Measurements from ENCODE around the gene UNC5C.

The UNC5C gene

DNA sequence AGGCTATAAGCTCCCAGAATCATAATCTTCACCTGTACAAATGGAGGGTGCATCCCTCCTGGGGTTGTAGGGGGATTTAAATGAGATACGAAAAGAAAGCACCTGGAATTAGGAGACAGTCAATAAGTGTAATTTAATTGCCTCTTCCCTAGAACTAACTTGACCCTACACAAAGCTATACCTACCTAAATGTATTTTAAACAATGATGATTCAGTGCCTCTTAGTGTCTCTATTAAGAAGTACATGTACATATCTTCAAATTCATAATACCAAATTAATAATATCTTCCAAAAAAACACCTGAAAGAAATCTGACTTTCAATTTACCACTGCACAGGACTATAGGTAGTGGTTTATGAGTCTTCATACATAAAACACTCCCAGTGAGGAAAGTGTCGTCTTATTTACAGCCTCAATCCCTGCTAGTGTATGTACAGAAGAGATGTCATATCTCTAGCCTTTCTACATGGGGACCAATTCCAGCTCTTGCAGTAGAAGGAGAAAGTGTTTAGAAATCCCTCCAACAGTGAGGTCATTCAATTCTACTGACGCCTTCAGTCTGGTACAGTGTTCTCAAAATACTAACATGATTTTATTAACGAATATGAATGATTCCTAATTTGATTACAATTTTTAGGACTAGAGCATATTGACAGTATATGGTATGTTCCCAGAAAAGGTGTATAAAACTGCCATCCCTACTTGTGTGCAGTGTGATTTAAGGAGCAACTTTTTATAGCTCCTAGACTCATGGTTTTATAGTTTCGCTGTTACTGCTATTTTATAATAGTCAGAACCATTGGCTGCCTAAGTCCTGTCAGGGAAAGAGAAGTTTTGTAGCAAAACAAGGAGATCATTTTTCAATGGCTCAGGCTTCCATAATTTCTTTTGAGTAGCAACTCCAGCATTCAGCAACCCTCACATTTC lies 282.7 kb downstream of the UNC5C start:
- DNase-seq (ENCODE audit: low read depth) = no peak

DNA sequence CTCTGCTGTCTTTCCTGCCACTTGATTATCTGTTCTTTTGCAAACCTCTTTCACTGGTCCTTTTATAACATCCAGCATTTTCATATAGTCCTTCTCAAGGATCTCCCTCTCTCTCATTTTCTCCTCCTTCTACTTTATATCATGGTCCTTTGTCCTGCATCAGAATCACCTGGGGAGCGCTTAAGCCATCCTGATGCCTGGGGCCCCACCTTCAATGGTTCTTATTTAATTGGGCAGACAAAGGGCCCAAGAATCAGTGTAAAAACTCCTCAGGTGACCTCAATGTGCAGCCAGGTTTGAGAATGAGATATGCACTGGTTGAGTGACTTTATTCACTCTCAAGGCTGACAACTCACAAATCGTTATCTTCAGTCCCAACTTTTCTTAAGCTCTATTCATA lies 283.9 kb downstream of the UNC5C start:
- no peak for DNase-seq (ENCODE audit: low read depth)

DNA sequence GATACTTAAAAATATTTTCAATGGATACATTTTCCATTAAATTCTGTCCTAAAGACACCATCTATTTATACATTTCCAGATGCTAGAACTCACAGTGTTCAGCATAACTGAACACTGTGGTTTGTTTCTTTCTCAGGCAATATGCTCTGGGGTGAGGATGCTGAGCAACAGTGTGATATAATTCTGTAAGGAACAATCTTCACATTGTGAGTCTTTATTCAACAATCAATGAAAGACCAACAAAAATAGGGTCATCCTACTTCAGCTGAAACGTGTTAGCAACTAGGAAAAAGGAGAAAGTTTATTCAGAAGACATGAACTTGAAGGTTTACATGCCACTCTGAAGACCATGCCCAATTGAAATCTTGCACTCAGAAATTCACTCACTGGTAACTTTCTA lies 284.8 kb downstream of the UNC5C start:
- no peak for DNase-seq (ENCODE audit: low read depth)

DNA sequence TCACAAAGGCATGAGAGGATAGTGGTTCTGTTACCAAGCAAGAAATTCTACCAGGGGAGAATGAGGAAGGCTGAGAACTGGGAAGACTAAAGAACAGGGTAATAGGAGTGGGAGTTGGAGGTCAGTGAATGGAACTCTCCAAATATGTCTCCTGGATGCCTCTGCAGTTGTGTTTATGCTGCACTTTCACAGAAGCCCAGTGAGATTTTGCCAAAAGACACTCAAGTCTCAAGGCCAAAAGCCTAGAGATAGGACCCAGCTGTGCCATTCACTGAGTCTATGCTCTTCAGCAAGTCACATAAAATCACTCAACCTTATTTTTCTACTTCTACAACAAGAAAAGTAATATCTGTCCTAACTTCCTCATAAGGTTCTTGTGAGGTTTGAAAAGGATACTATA lies 285.4 kb downstream of the UNC5C start:
- DNase-seq (ENCODE audit: low read depth) = no peak

DNA sequence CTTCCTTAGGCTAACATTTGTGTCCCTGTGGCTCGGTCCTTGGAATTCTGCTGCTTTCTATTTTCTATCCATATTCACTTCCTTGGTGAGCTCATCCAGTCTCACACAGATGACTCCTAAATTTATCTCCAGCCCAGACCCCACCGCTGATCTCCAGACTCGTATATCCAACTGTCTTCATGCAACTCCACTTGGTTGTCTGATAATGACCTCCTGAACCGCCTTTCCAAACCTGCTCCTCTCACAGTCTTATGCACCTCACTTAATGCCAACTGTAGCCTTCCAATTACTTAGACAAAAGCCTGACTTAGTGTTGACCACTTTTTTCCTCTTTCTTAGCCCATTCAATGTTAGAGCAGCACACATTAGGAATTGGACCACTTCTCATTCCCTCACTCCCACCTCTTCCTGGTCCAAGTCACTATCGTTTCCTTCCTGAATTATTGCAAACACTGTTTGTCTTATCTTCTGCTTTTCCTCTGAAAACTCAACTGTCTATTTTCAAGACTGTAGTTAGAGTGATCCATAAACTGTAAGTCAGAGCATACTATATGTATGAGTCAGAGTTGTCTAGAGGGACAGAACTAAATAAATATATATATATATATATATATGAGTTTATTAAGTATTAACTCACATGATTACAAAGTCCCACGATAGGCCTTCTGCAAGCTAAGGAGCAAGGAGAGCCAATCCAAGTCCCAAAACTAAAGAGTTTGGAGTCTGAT lies 292.5 kb downstream of the UNC5C start:
- DNase-seq (ENCODE audit: low read depth) = no peak

DNA sequence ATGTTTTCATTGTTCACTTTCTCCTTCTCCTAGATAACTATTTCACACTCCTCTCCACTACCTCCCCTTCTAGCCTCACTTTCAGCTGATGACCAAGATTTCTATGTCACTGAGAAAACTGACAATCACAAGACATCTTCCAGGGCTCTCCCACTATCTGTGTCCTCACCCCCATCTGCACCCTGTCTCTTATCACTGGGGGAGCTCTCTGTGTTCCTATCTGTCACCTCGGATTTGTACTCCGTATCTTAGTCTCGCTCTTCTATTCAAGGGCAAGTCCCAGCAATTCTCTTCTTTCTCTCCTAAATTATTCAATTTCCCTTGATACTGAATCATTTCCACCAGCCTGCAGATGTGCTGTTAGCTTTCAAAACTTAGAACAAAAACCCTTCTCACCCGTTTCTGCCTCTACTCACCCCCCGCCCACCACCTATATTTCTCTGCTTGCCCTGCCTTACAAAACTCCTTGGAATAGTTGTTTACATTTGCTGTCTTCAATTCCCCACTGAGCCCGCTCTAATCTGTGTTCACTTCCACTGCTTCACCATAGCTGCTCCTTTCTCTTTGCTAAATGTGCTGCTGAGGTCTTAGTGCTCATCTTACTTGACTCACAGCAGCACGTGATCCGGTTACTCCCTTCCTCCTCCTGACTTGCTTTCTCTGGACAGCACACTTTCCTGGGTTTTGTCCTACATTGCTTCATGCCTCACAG lies 293.2 kb downstream of the UNC5C start:
- DNase-seq (ENCODE audit: low read depth) = no peak

DNA sequence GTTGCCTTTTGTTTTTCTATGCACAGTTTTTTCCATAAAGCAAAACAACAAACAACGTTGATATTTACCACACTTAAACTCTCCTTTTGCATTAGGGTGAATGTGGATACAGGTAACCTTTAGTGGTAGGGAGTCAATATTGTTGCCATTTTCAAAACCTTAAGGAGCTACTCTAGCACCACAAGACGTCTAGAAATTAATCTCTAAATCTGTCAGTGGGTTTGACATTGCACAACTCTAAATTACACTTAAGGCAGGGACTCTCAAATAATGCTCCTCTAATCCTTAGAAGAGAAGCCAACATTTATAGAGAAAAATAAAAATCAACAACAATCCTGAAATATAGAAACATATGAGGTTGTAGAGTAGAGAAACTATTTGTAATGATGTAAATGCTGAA lies 297.2 kb downstream of the UNC5C start:
- no peak for DNase-seq (ENCODE audit: low read depth)

DNA sequence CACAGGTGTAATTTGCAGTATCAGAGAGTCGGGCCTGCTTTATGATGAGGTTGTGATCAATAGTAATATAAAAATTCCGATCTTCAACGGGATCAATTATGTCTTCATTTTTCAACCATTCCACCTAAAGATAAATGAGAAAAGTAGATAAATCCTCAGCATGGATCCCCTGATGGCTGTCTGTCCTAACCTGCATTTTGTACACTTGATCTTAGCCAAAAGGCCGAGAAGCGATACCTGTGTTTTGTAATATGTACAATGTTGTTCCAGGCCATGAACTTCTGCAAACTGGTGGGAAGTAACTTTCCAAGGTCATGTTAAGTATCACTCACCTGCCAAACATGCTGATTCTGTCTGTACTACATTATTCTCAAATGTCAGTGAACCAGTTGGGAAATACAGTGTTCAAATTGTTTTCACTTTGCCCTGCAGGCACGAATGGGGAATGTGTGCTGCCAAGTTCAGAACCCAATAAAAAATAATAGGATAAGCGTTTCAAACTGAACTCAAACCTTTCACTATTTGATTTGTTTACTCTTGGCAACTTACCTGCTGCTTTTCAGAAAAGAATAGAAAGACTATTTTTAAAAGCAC lies 298.1 kb downstream of the UNC5C start:
- DNase-seq (ENCODE audit: low read depth) = no peak

DNA sequence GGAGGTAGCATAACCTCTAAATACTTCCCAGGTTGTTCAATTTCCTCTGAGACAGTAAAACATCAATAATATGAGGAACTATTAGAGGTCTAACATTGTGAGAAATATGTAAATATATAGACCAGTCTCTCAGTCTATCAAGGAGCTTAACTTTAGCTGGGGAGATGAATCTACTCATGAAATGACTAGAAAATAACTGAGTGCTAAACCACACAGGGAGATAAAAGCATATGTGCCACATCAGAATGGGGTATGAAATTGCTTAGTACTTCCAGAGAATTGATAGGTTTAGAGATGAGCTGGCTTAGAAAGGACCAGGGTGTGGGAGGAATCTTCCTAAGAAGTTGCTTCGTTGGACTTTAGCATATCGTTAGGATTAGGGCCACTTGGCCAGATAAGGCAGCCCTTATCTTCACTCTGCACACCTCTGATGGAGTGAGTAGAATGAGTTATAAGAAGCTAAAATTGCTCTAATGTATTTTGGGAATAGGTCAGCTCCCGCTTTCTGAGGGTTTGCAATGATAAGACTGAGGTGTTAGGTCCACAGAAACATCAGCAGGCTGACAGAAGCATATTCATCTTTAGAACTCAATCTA lies 299.2 kb downstream of the UNC5C start:
- DNase-seq (ENCODE audit: low read depth) = no peak

DNA sequence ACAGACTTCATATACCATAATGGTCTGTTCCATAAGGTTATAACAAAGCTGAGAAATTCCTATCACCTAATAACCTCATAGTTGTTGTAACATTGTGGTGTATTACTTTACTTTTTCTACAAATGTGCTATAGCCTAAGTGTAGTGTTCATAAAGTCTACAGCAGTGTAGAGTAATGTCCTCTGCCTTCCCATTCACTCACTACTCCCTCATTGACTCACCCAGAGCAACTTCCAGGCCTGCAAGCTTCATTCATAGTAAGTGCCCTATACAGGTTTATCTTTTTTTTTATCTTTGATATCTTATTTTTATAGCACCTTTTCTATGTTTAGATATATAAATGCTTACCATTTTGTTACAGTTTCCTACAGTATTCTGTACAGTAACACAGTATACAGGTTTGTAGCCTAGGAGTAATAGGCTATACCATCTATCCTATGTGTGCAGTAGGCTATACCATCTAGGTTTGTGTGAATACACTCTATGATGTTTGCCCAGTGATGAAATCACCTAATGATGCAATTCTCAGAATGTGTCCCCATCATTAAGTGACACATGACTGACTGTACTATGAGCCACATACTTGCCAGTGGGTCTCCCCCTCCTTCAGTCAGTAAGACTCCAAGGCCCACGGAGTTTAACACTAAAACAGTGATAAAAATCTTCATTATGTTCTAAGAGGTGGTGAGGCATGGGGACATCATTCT lies 299.9 kb downstream of the UNC5C start:
- no peak for DNase-seq (ENCODE audit: low read depth)

DNA sequence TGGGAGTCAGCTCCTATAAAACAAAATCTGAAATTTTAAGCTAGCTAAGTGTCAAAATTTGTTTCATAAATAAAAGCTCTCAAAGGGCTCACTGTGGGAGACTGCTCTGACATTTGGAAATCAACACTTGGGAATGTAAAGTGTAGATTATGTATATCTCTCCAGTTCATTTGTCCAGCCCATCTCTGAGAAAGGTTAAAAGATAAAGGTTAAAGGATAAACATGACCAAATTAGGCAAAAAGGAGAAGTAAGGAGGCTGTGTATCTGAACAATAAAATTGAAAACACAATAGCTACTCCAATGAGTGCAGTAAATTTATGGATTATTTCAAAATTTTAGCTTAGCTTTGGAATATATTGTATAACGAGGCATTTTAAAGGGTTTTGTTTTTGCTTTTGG lies 304.9 kb downstream of the UNC5C start:
- no peak for DNase-seq (ENCODE audit: low read depth)

DNA sequence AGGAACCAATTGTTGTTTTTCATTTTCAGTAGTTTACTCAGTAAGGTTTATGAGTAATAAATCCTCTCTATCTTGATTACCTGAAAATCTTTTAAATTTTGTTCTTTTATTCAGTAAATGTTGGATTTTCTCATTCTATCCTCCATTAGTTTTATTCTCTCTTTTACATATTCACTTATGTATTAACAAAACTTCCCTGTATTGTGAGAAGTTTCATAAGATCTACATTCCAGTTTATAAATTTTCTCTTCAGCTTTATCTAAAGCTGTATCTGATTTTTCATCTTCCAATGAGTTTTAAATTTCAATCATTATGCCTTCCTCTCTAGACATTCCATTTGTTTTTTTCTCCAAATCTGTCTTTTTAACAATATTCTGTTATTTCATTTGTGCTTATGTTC lies 310.2 kb downstream of the UNC5C start:
- no peak for DNase-seq (ENCODE audit: low read depth)

DNA sequence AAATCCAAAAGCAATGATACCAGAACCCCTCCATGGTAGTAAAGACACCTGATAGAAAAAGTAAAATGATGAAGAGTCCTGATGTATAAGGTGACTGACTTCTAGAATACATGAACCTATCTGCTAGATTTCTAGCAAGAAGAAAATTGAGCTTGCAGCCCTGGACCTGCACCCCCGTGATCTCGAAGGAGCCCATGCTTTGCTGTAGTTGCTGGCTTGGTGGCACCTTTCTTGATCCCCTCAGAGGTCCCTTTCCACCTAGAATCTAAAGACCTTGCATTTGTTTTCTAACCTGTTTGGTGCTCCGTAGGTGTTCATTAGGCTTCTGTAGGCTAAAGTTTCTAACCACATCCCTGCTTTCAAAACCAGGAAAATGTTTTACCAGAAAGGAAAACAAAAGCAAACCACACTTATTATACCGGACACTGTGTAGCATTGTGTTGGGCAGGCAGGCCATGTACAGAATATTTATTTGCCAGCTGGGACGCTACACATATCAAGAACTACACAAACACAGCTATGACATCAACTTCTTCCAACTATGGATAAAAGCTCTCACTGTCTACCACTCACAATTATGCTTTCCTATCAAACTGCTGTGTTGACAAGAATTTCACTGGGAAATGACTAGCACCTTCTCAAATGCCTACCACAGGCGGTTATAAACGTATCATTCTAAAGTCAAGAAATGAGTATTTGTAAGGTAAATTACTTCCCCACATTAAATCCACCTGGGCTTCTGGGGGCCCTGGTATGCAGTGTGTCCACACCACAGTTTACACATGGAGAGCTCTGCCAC lies 316.2 kb downstream of the UNC5C start:
- DNase-seq (ENCODE audit: low read depth) = no peak

DNA sequence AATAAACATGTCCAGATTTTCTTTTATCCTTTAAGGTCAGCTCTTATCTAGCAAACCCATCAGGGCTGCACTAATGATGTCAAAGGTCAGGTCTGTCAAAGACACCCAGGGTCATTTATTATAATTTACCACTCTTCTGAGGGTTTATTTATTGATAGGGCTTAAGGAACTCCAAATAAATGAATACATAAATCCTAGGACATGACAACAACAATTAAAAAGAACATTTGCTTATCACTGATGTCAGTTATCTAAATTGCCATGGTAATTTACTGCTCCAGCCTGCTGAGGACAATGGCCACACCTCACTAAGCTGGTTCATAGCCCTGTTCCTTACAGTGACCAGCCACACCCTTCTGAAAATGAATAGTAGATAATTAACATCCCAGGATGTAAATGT lies 317.1 kb downstream of the UNC5C start:
- no peak for DNase-seq (ENCODE audit: low read depth)

DNA sequence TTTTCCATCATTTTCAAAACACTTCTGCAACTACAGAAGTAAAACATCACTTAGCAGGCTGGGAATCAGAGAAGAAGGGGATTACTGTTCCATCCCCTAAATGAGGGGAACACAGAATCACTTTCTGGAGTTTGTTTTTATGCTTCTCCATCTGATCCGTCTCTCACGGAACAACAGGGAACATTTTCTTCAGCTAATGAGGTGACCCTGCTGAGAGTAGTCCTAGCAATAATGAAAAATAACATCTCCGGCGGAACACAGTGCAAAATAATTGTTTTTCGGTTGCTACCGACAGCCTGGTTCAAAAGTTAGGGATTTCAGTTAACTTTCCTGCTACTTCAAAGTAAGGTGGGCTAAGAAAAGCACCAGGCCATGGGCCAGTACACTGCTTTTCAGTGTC lies 322.9 kb downstream of the UNC5C start:
- no peak for DNase-seq (ENCODE audit: low read depth)

DNA sequence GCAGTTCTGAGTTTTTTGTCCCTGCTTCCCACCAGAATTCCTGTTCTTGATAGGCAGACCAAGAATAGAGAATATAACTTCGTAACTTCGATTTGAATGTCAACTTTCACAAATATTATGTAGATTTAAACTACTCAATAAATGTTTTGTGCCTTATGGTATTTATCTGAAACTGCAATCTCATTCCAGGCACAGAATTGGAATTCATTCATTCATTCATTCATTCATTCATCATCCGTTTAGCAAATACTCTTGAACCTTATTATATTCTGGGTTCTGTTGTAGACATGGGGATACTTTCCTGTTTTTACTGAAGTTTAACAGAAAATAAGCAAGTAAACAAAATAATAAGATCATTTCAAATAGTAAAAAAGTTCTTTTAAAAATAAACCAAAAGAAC lies 324.4 kb downstream of the UNC5C start:
- no peak for DNase-seq (ENCODE audit: low read depth)

DNA sequence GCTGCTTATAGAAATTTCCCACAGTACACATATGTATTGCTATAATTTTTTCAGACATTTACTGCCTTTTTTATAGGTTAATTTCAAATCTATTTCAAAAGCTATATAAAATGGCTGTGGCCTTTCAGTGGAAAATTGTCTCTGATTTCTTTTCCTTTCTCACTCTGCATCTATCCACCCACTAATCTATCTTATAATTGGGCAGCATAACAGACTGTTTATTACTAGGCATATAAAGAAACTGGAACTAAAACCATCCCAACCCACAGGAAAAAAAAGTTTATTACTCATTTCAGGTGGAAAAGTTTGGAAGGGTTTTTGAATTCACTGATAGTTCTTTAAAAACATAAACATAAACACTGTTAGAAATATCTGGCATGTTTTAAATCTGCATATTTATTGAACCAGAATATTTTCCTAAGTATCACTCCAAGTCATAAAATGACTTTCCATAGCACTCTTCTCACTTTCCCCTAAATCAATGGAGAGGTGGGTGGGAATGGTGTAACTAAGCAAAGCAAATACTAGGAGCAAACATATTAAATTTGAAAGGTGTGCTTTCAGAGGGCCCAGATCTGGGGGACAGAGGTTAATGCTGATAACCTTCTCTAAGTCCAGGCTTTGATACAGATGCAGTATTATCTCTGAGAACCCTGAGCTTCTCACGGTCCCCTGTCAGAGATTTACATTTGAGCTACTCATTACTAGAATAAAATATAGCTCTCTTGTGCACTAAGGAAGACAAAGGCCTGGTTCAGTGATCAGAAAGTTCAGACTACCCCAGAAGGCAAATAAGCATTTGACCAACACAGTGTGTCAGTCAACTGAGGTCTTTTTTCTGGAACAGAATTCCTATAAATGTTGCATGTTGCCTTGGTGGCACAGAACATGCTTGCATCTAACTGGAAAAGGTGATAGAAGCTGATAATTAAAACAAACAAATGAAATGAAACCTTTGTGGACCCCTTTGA lies 328.3 kb downstream of the UNC5C start:
- DNase-seq (ENCODE audit: low read depth) = no peak

DNA sequence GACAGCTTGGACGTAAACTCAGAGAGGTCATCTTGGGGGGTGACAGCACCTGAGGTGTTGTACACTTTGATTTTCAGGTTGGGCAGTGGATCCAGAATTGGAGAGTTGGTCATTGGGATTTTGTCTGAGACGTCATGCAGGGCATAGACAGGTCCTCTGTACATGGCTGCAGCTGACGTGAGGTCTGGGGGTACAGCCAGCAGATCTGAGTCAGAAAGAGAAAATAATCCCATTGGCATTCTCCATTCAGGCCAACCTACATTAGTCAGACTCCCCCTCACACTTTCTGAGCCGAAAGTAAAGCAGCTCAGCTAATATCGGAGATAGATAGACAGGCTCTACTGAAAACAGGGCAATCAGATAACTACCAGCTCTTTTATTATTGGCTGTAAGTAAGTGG lies 329.7 kb downstream of the UNC5C start:
- no peak for DNase-seq (ENCODE audit: low read depth)

DNA sequence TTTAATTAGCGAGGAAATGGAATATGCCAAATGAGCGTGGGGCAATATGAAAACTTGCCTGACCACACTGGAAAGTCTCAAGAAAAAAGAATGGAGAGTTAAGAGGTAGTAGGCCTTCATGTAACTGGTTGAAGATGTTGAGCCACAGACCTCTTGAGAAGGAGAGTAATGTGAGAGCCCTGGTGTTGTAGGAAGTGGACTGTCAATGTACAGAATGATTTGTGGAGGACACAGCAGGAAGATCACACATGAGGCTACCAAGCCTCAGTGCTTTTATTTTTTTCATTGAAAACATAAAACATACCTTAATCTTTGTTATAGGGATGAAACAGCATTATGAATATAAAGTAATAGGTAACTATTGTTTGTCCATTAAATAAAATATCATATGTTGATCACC lies 331.6 kb downstream of the UNC5C start:
- no peak for DNase-seq (ENCODE audit: low read depth)

All from stimulated activated CD8-positive, alpha-beta memory T cell treated with anti-CD3 and anti-CD28 coated beads, Interleukin-4, amount 100 ng/mL, for 24 hours (primary cell).